KMS-11 (cell line): Measurements from ENCODE around the gene CHTF18.
"Not testable (repeated sequence)": the region's sequence is repeated elsewhere in the genome, so short reads cannot be mapped to it uniquely, and the experiment has no call there.

Experiments
- H2AFZ ChIP-seq: fragments of 200-600 bp; sonication (generic); 2 replicates; pipeline ENCODE4 v1.6.1; 2016; ENCODE audit warnings: antibody characterized with exemption, mixed run types, low read depth
- H3K27ac ChIP-seq: fragments of 200-600 bp; sonication (generic); 2 replicates; pipeline ENCODE4 v1.6.1; 2016; ENCODE audit warnings: mild to moderate bottlenecking, mixed run types
- H3K27me3 ChIP-seq: fragments of 200-600 bp; sonication (generic); 2 replicates; pipeline ENCODE4 v1.6.1; 2017; ENCODE audit warnings: mild to moderate bottlenecking, low read depth, mixed run types, moderate library complexity; ENCODE audit not compliant: insufficient read depth
- H3K36me3 ChIP-seq: fragments of 200-600 bp; sonication (generic); 2 replicates; pipeline ENCODE4 v1.6.1; 2017; ENCODE audit warnings: mild to moderate bottlenecking, mixed run types; ENCODE audit not compliant: insufficient read depth
- H3K4me1 ChIP-seq: fragments of 200-600 bp; sonication (generic); 2 replicates; pipeline ENCODE4 v1.6.1; 2016; ENCODE audit warnings: mild to moderate bottlenecking, low read depth, mixed run types; ENCODE audit not compliant: poor library complexity, severe bottlenecking
- H3K4me2 ChIP-seq: fragments of 200-600 bp; sonication (generic); 2 replicates; pipeline ENCODE4 v1.7.0; 2016; ENCODE audit warnings: mild to moderate bottlenecking, mixed run types
- H3K4me3 ChIP-seq: fragments of 200-600 bp; sonication (generic); IDR thresholded peaks from 2 replicates; pipeline ENCODE4 v1.6.1; 2017; ENCODE audit warnings: low read depth, low read length, mixed read lengths; ENCODE audit not compliant: insufficient read depth
- H3K79me2 ChIP-seq: fragments of 200-600 bp; sonication (generic); 2 replicates; pipeline ENCODE4 v1.6.1; 2016; ENCODE audit warnings: low read depth, mixed run types; ENCODE audit not compliant: insufficient read depth
- H3K9ac ChIP-seq: fragments of 200-600 bp; sonication (generic); 2 replicates; pipeline ENCODE4 v1.6.1; 2016; ENCODE audit warnings: mild to moderate bottlenecking, mixed run types
- H4K20me1 ChIP-seq: fragments of 200-600 bp; sonication (generic); 2 replicates; pipeline ENCODE4 v1.6.1; 2016; ENCODE audit warnings: mild to moderate bottlenecking, mixed run types; ENCODE audit not compliant: insufficient read depth
- CTCF ChIP-seq: fragments of 200-600 bp; sonication (generic); conservative IDR thresholded peaks from 2 replicates; pipeline ENCODE4 v1.6.1; 2017; ENCODE audit warnings: low read depth, mild to moderate bottlenecking, antibody characterized with exemption, low read length, moderate library complexity, mixed read lengths

The CHTF18 gene

GRCh38 chr16:741986-742629 is 46.3 kb upstream of the CHTF18 start:
- Histone ChIP-seq H3K4me2 (no peak overlapping the region), H3K36me3 (no peaks in the 10 kb centered on the region), H3K9ac (no peak overlapping the region), H2AFZ (no peak overlapping the region), H3K27me3 (peaks cover 54% of the 10 kb centered on the region), H3K79me2 (peaks cover 10% of the 10 kb centered on the region; the same call in 1 of the 2 replicates), H3K4me1 (peaks cover 18% of the 10 kb centered on the region), H4K20me1 (no peaks in the 10 kb centered on the region), H3K4me3 (no peak overlapping the region), H3K27ac (no peak overlapping the region)
- TF ChIP-seq CTCF: no peak

- H4K20me1 ChIP-seq, H3K9ac ChIP-seq, H3K79me2 ChIP-seq, H3K27ac ChIP-seq, H3K36me3 ChIP-seq, H3K4me2 ChIP-seq, H3K4me3 ChIP-seq, H2AFZ ChIP-seq: not testable (repeated sequence)
- Histone ChIP-seq H3K4me1 (peaks cover 11% of the 10 kb centered on the region), H3K27me3 (peaks cover 61% of the 10 kb centered on the region)
Measured at GRCh38 chr16:742894-743293, 45.5 kb upstream of the CHTF18 start.

- no peak for TF ChIP-seq CTCF
- H3K4me1 ChIP-seq: peaks cover 11% of the 10 kb centered on the region
Measured at GRCh38 chr16:743794-744500, 44.5 kb upstream of the CHTF18 start.

GRCh38 chr16:745739-746138 is 42.7 kb upstream of the CHTF18 start:
- peak; percentile 42; the same call in 1 of the 2 replicates for TF ChIP-seq CTCF
- Histone ChIP-seq H3K9ac (no peak overlapping the region), H3K4me1 (peaks cover 4% of the 10 kb centered on the region), H3K4me2 (no peak overlapping the region), H3K4me3 (no peak overlapping the region), H3K36me3 (no peaks in the 10 kb centered on the region), H4K20me1 (no peaks in the 10 kb centered on the region), H3K27ac (no peak overlapping the region), H2AFZ (no peak overlapping the region), H3K79me2 (no peaks in the 10 kb centered on the region), H3K27me3 (peaks cover 90% of the 10 kb centered on the region)

More at GRCh38 chr16:743794-744500, 44.5 kb upstream of the CHTF18 start:
- Histone ChIP-seq H4K20me1 (no peaks in the 10 kb centered on the region), H2AFZ (no peak overlapping the region), H3K27me3 (peaks cover 72% of the 10 kb centered on the region), H3K27ac (no peak overlapping the region), H3K4me2 (no peak overlapping the region), H3K36me3 (no peaks in the 10 kb centered on the region), H3K9ac (no peak overlapping the region), H3K79me2 (peaks cover 10% of the 10 kb centered on the region; the same call in 1 of the 2 replicates), H3K4me3 (no peak overlapping the region)

GRCh38 chr16:746637-747036 is 41.8 kb upstream of the CHTF18 start:
- Histone ChIP-seq H3K9ac (no peak overlapping the region), H4K20me1 (no peaks in the 10 kb centered on the region), H3K4me3 (no peak overlapping the region), H3K27me3 (peaks cover 96% of the 10 kb centered on the region), H2AFZ (no peak overlapping the region), H3K4me1 (no peaks in the 10 kb centered on the region), H3K79me2 (no peaks in the 10 kb centered on the region), H3K4me2 (no peak overlapping the region), H3K27ac (no peak overlapping the region), H3K36me3 (no peaks in the 10 kb centered on the region)
- TF ChIP-seq CTCF: no peak
